Thoracic aorta (tissue), 2 donors: ENCODE results near the gene CELF5. TPM values are rescaled to one million over a fixed set of nuclear protein-coding genes. Genes with fewer than 3 reads are reported as not detected.

Source experiments
- ATAC-seq: fragments of 150-250 bp; one replicate; pipeline ENCODE4 v1.8.0; 2017; ENCODE audit warnings: low read depth; ENCODE audit not compliant: insufficient number of reproducible peaks, low FRiP score
- DNase-seq: peaks from one replicate; pipeline ENCODE4 v3.0.0-alpha.2; 2020; ENCODE audit warnings: low spot score
- H3K27ac ChIP-seq, 2 donors: fragments of 200-600 bp; sonication (generic); 1 replicate in 1 of 2; 2 replicates in 1 of 2; pipeline ENCODE4 v1.5.1; 2016; ENCODE audit warnings: mild to moderate bottlenecking in 2 of 2, moderate library complexity in 2 of 2
- H3K27me3 ChIP-seq: fragments of 200-600 bp; sonication (generic); replicated peaks from 2 replicates; pipeline ENCODE4 v1.6.0; 2016; ENCODE audit warnings: mild to moderate bottlenecking; ENCODE audit not compliant: insufficient read depth
- H3K36me3 ChIP-seq: fragments of 200-600 bp; sonication (generic); one replicate; pipeline ENCODE4 v1.5.1; 2016
- H3K4me1 ChIP-seq, 2 donors: fragments of 200-600 bp; sonication (generic); 1 replicate in 1 of 2; 2 replicates in 1 of 2; pipeline versions ENCODE4 v1.5.1 to v1.6.0; 2016; ENCODE audit warnings: low read depth in 2 of 2, mild to moderate bottlenecking in 1 of 2; ENCODE audit not compliant: control insufficient read depth in 1 of 2
- H3K4me3 ChIP-seq: fragments of 200-600 bp; sonication (generic); 2 replicates; pipeline ENCODE4 v1.5.1; 2016; ENCODE audit warnings: mild to moderate bottlenecking
- H3K9me3 ChIP-seq: fragments of 200-600 bp; sonication (generic); 2 replicates; pipeline ENCODE4 v1.5.1; 2016
- CTCF ChIP-seq: fragments of 200-600 bp; sonication (generic); IDR thresholded peaks from one replicate; pipeline ENCODE4 v1.5.1; 2019; ENCODE audit warnings: antibody characterized with exemption
- total RNA-seq, 2 donors: library from RNA; depleted of rRNA; stranded (reverse); fragments of >200 nt; gene quantifications; one replicate each; pipeline versions ENCODE4 v1.1.0 to v1.2.3, GENCODE V29; 2016

The CELF5 gene
- total RNA-seq, 2 donors from 2014 or later, result not detected

DNA sequence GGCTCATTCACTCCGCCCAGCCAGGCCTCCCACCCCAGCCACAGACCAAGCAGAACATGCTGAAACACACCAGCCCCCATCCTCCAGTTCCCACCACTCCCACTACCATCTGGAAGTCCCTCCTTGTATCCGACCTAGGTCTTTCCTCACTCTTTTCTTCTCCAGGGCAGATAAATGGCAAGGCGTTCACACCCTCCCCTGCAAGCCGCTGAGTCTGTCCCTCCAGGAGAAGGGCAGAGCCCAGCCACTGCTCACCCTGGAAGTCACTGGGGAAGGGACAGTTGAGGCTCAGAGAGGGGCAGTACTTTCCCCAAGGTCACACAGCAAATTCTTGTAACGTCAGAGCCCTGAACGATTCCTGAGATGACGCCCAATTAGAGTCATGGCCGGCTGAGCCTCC is 96.4 kb downstream of the CELF5 start:
- Histone ChIP-seq H3K36me3 (no peaks in the 10 kb centered on the region), H3K27me3 (peaks cover 7% of the 10 kb centered on the region)
- no peak for DNase-seq

DNA sequence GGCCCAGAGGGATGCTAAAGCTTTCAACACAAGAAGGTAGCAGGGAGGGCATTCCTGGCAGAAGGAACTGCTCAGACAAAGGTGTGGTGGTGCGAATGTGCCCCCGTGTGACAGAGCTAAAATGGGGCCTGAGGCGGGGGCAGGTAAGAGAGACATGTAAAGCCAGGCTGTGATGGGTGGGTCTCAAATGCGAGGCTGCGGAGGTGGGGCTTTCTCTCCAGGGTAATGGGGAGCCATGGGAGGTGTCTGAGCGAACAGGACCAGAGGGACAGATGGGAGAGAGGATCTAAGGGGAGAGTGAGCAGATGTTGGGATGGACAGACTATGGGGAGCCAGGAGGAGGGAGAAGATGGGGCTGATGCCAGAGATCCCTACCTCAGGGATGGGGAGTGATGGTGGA is 97.2 kb downstream of the CELF5 start:
- Histone ChIP-seq H3K9me3 (no peaks in the 10 kb centered on the region), H3K4me1 (no peaks in the 10 kb centered on the region), H3K27me3 (peaks cover 7% of the 10 kb centered on the region), H3K27ac (no peak overlapping the region), H3K36me3 (no peaks in the 10 kb centered on the region), H3K4me3 (no peak overlapping the region)
- no peak for DNase-seq
- ATAC-seq, result no peak
- TF ChIP-seq CTCF, result no peak

More for the DNA sequence above, 96.4 kb downstream of the CELF5 start:
- Histone ChIP-seq H3K27ac (no peak overlapping the region), H3K9me3 (no peaks in the 10 kb centered on the region), H3K4me3 (no peak overlapping the region), H3K4me1 (no peaks in the 10 kb centered on the region)
- no peak for TF ChIP-seq CTCF
- no peak for ATAC-seq

- Histone ChIP-seq H3K36me3 (no peaks in the 10 kb centered on the region), H3K27ac (no peak overlapping the region), H3K4me3 (no peak overlapping the region), H3K9me3 (no peaks in the 10 kb centered on the region), H3K4me1 (peaks cover 0 to 3% of the 10 kb centered on the region in 2 donors), H3K27me3 (peaks cover 7% of the 10 kb centered on the region)
- no peak for DNase-seq
- ATAC-seq, result no peak
- TF ChIP-seq CTCF, result no peak
Measured at GRCh38 chr19:3322199-3322978, 97.9 kb downstream of the CELF5 start.

- no peak for TF ChIP-seq CTCF
- no peak for DNase-seq
- no peak for ATAC-seq
- no peaks in the 10 kb centered on the region for H3K9me3 ChIP-seq
- H3K27ac ChIP-seq, result no peak overlapping the region
- no peaks in the 10 kb centered on the region for H3K36me3 ChIP-seq
- no peak overlapping the region for H3K4me3 ChIP-seq
- peaks cover 0 to 3% of the 10 kb centered on the region in 2 donors for H3K4me1 ChIP-seq
- peaks cover 7% of the 10 kb centered on the region for H3K27me3 ChIP-seq
Measured at GRCh38 chr19:3323026-3323425, 98.6 kb downstream of the CELF5 start.

- peaks cover 7% of the 10 kb centered on the region for H3K27me3 ChIP-seq
- TF ChIP-seq CTCF, result no peak
- no peaks in the 10 kb centered on the region for H3K36me3 ChIP-seq
- no peak for ATAC-seq
- DNase-seq, result no peak
- H3K4me1 ChIP-seq, result peaks cover 0 to 3% of the 10 kb centered on the region in 2 donors
- no peaks in the 10 kb centered on the region for H3K9me3 ChIP-seq
- no peak overlapping the region for H3K4me3 ChIP-seq
- no peak overlapping the region for H3K27ac ChIP-seq
Measured at GRCh38 chr19:3323658-3324057, 99.2 kb downstream of the CELF5 start.
